Prostate gland (tissue), 2 donors: ENCODE data around the gene NMUR2.

ENCODE experiments used
- POLR2A ChIP-seq: fragments of 450-650 bp; IDR thresholded peaks from one replicate; pipeline ENCODE4 v1.6.1; 2016; ENCODE audit warnings: antibody characterized with exemption, mild to moderate bottlenecking
- POLR2AphosphoS5 ChIP-seq: sonication (generic); formaldehyde crosslinking; IDR thresholded peaks from one replicate; pipeline ENCODE4 v1.6.1; 2017; ENCODE audit warnings: antibody characterized with exemption
- TF ChIP-seq, protein P1 (sequence below), 4 experiments: fragments of 200-600 bp in 2 of 4; fragments of 450-650 bp in 2 of 4; sonication (generic) in 2 of 4; IDR thresholded peaks; 1 replicate in 3 of 4; 2 replicates in 1 of 4; pipeline ENCODE4 v1.5.1; 2016 to 2019; ENCODE audit warnings: antibody characterized with exemption in 4 of 4, mild to moderate bottlenecking in 2 of 4, moderate library complexity in 2 of 4

GRCh38 chr5:152369298-152369697 is 35.8 kb downstream of the NMUR2 start:
- TF ChIP-seq POLR2A (no peak), POLR2AphosphoS5 (no peak)
- TF ChIP-seq, protein P1, sequence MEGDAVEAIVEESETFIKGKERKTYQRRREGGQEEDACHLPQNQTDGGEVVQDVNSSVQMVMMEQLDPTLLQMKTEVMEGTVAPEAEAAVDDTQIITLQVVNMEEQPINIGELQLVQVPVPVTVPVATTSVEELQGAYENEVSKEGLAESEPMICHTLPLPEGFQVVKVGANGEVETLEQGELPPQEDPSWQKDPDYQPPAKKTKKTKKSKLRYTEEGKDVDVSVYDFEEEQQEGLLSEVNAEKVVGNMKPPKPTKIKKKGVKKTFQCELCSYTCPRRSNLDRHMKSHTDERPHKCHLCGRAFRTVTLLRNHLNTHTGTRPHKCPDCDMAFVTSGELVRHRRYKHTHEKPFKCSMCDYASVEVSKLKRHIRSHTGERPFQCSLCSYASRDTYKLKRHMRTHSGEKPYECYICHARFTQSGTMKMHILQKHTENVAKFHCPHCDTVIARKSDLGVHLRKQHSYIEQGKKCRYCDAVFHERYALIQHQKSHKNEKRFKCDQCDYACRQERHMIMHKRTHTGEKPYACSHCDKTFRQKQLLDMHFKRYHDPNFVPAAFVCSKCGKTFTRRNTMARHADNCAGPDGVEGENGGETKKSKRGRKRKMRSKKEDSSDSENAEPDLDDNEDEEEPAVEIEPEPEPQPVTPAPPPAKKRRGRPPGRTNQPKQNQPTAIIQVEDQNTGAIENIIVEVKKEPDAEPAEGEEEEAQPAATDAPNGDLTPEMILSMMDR (IDR thresholded peaks at IDR 0.05), result no peak
